IMR-90 (cell line): ENCODE data around the gene CCPG1. TPM values are rescaled to one million over a fixed set of nuclear protein-coding genes. Genes with fewer than 3 reads are reported as not detected.

Experiments used
- ATAC-seq: fragments of 200-7000 bp; cut with Tn5 transposase; 2 replicates; pipeline ENCODE4 v1.9.1; 2020; ENCODE audit warnings: low read depth, mild to moderate bottlenecking, moderate library complexity
- BruUV-seq: library from RNA; stranded (reverse); fragments of 400-500 nt; replicated peaks from 2 replicates; lab custom pipeline; 2021; lab: Mats Ljungman, UMichigan
- CTCF ChIA-PET: fragments of 300-600 bp; formaldehyde crosslinking; extraction: SDS; loops from one replicate; lab custom pipeline; 2021; ENCODE audit warnings: antibody characterized with exemption; lab: Yijun Ruan, JAX
- POLR2A ChIA-PET: fragments of 300-600 bp; sonication (Branson Sonifier 250); formaldehyde crosslinking; loops from one replicate; lab custom pipeline; 2022; ENCODE audit warnings: antibody characterized with exemption; ENCODE audit not compliant: unreplicated experiment; lab: Charles Lee
- DNase-seq: peaks from one replicate; pipeline ENCODE4 v3.0.0; 2013
- H2AFZ ChIP-seq: replicated peaks from 2 replicates; pipeline ENCODE3; 2013; ENCODE audit warnings: low read length, mild to moderate bottlenecking; ENCODE audit not compliant: poor library complexity
- H2AK5ac ChIP-seq: 2 replicates; pipeline ENCODE4 v1.6.1; 2013; ENCODE audit warnings: low read depth, low read length, inconsistent platforms
- H2AK9ac ChIP-seq: replicated peaks from 2 replicates; pipeline ENCODE3; 2013; ENCODE audit warnings: mild to moderate bottlenecking, low read depth, low read length, moderate library complexity; ENCODE audit not compliant: poor library complexity
- H2BK120ac ChIP-seq: 2 replicates; pipeline ENCODE4 v1.6.1; 2013; ENCODE audit warnings: low read depth, low read length, inconsistent platforms
- H2BK15ac ChIP-seq: 3 replicates; pipeline ENCODE4 v1.6.1; 2013; ENCODE audit warnings: low read depth, low read length, inconsistent platforms
- H2BK20ac ChIP-seq: 2 replicates; pipeline ENCODE4 v1.6.1; 2013; ENCODE audit warnings: low read depth, mild to moderate bottlenecking, inconsistent platforms, low read length, moderate library complexity
- H2BK5ac ChIP-seq: 2 replicates; pipeline ENCODE4 v1.6.1; 2013; ENCODE audit warnings: mild to moderate bottlenecking, low read depth, low read length, inconsistent platforms; ENCODE audit not compliant: poor library complexity, severe bottlenecking
- H3K14ac ChIP-seq: replicated peaks from 2 replicates; pipeline ENCODE4 v1.6.1; 2013; ENCODE audit warnings: low read depth, low read length, inconsistent platforms
- H3K18ac ChIP-seq: 2 replicates; pipeline ENCODE4 v1.6.1; 2013; ENCODE audit warnings: low read depth, low read length, control low read depth
- H3K23ac ChIP-seq: 2 replicates; pipeline ENCODE4 v1.6.1; 2013; ENCODE audit warnings: low read depth, low read length, inconsistent platforms
- H3K27ac ChIP-seq: 2 replicates; pipeline ENCODE4 v1.5.1; 2013; ENCODE audit warnings: mild to moderate bottlenecking, control low read depth, low read length; ENCODE audit not compliant: insufficient read depth
- H3K27me3 ChIP-seq: 2 replicates; pipeline ENCODE4 v1.6.1; 2013; ENCODE audit warnings: low read length; ENCODE audit not compliant: control insufficient read depth, insufficient read depth
- H3K36me3 ChIP-seq: 2 replicates; pipeline ENCODE4 v1.6.1; 2013; ENCODE audit warnings: low read length, mixed read lengths; ENCODE audit not compliant: control insufficient read depth, insufficient read depth
- H3K4ac ChIP-seq: 2 replicates; pipeline ENCODE4 v1.6.1; 2013; ENCODE audit warnings: low read depth, low read length, inconsistent platforms
- H3K4me1 ChIP-seq: 2 replicates; pipeline ENCODE4 v1.6.1; 2013; ENCODE audit warnings: low read length, mixed read lengths; ENCODE audit not compliant: control insufficient read depth, insufficient read depth
- H3K4me2 ChIP-seq: 2 replicates; pipeline ENCODE4 v1.6.1; 2013; ENCODE audit warnings: low read depth, mild to moderate bottlenecking, control low read depth, low read length, moderate library complexity
- H3K4me3 ChIP-seq: 2 replicates; pipeline ENCODE4 v1.5.1; 2013; ENCODE audit warnings: low read depth, mild to moderate bottlenecking, control low read depth, low read length, moderate library complexity; ENCODE audit not compliant: insufficient read depth
- H3K56ac ChIP-seq: 2 replicates; pipeline ENCODE4 v1.6.1; 2013; ENCODE audit warnings: low read length, inconsistent platforms; ENCODE audit not compliant: insufficient read depth; ENCODE audit errors: extremely low read depth
- H3K79me1 ChIP-seq, 2 experiments: 2 replicates each; pipeline ENCODE4 v1.6.1; 2013; ENCODE audit warnings: low read length in 2 of 2, inconsistent platforms in 1 of 2, low read depth in 1 of 2
- H3K9ac ChIP-seq: 2 replicates; pipeline ENCODE4 v1.6.1; 2013; ENCODE audit warnings: low read depth, low read length, control low read depth
- H3K9me1 ChIP-seq: 2 replicates; pipeline ENCODE4 v1.6.1; 2013; ENCODE audit warnings: low read length, inconsistent platforms; ENCODE audit not compliant: insufficient read depth
- H3K9me3 ChIP-seq: 2 replicates; pipeline ENCODE4 v1.6.1; 2013; ENCODE audit warnings: low read length; ENCODE audit not compliant: control insufficient read depth, insufficient read depth
- H4K20me1 ChIP-seq: 2 replicates; pipeline ENCODE4 v1.6.1; 2013; ENCODE audit warnings: low read length, inconsistent platforms; ENCODE audit not compliant: insufficient read depth
- H4K5ac ChIP-seq: 2 replicates; pipeline ENCODE4 v1.6.1; 2013; ENCODE audit warnings: mild to moderate bottlenecking, low read depth, low read length, control low read depth
- H4K8ac ChIP-seq, 2 experiments: 2 replicates each; pipeline ENCODE4 v1.6.1; 2013; ENCODE audit warnings: low read depth in 2 of 2, low read length in 2 of 2, control low read depth in 1 of 2, inconsistent platforms in 1 of 2
- H4K91ac ChIP-seq: 2 replicates; pipeline ENCODE4 v1.6.1; 2013; ENCODE audit warnings: low read depth, low read length, inconsistent platforms; ENCODE audit not compliant: insufficient read depth
- BHLHE40 ChIP-seq: fragments of 150-350 bp; IDR thresholded peaks from 2 replicates; pipeline ENCODE4 v1.6.1; 2016; ENCODE audit warnings: mild to moderate bottlenecking, low read depth, low read length
- CEBPB ChIP-seq: IDR thresholded peaks from 2 replicates; pipeline ENCODE4 v1.6.1; 2012; ENCODE audit warnings: low read depth, low read length, improper control_type of control experiment
- CHD1 ChIP-seq: IDR thresholded peaks from 2 replicates; pipeline ENCODE4 v1.6.1; 2012; ENCODE audit warnings: low read depth, low read length, improper control_type of control experiment
- CTCF ChIP-seq: conservative IDR thresholded peaks from 2 replicates; pipeline ENCODE4 v1.5.1; 2012; ENCODE audit warnings: mild to moderate bottlenecking, low read depth, low read length, improper control_type of control experiment
- ELK1 ChIP-seq: fragments of 150-350 bp; IDR thresholded peaks from 2 replicates; pipeline ENCODE4 v1.6.1; 2016; ENCODE audit warnings: low read depth, mild to moderate bottlenecking, low read length, moderate library complexity, borderline replicate concordance
- FOS ChIP-seq: fragments of 150-350 bp; IDR thresholded peaks from 2 replicates; pipeline ENCODE4 v1.6.1; 2016; ENCODE audit warnings: low read depth, low read length
- MAFK ChIP-seq: IDR thresholded peaks from 2 replicates; pipeline ENCODE4 v1.6.1; 2012; ENCODE audit warnings: low read depth, low read length, improper control_type of control experiment
- MAZ ChIP-seq: IDR thresholded peaks from 2 replicates; pipeline ENCODE4 v1.6.1; 2012; ENCODE audit warnings: low read depth, mild to moderate bottlenecking, low read length, improper control_type of control experiment, moderate library complexity, borderline replicate concordance
- MXI1 ChIP-seq: IDR thresholded peaks from 2 replicates; pipeline ENCODE4 v1.6.1; 2012; ENCODE audit warnings: low read depth, mild to moderate bottlenecking, low read length, moderate library complexity, borderline replicate concordance
- NFE2L2 ChIP-seq: fragments of 150-350 bp; IDR thresholded peaks from 2 replicates; pipeline ENCODE4 v1.6.1; 2016; ENCODE audit warnings: low read depth, mild to moderate bottlenecking, low read length
- POLR2A ChIP-seq: IDR thresholded peaks from 2 replicates; pipeline ENCODE4 v1.6.1; 2012; ENCODE audit warnings: mild to moderate bottlenecking, low read depth, low read length
- RAD21 ChIP-seq: IDR thresholded peaks from 2 replicates; pipeline ENCODE4 v1.6.1; 2012; ENCODE audit warnings: low read length, improper control_type of control experiment
- RCOR1 ChIP-seq: IDR thresholded peaks from 2 replicates; pipeline ENCODE4 v1.6.1; 2012; ENCODE audit warnings: mild to moderate bottlenecking, low read length, improper control_type of control experiment; ENCODE audit not compliant: insufficient replicate concordance
- RFX5 ChIP-seq: IDR thresholded peaks from 2 replicates; pipeline ENCODE4 v1.8.0; 2012; ENCODE audit warnings: low read depth, mild to moderate bottlenecking, low read length, moderate library complexity
- SMC3 ChIP-seq: fragments of 150-350 bp; IDR thresholded peaks from 2 replicates; pipeline ENCODE4 v1.6.1; 2016; ENCODE audit warnings: low read depth, mild to moderate bottlenecking, antibody characterized with exemption, low read length, moderate library complexity
- USF2 ChIP-seq: fragments of 150-350 bp; IDR thresholded peaks from 2 replicates; pipeline ENCODE4 v1.6.1; 2017; ENCODE audit warnings: mild to moderate bottlenecking, antibody characterized with exemption, low read length, low read depth
- WGBS, 2 experiments: methylation state at CpG; one replicate each; pipeline versions ENCODE4 v1.1.5 to v1.1.7; 2013; ENCODE audit warnings: missing lambda C conversion rate in 2 of 2; ENCODE audit not compliant: insufficient read length in 1 of 2; ENCODE audit errors: extremely low coverage in 2 of 2; 5-methylcytosine and 5-hydroxymethylcytosine counted together
- dilution Hi-C: fragments of 300-500 bp; cut with HindIII; formaldehyde crosslinking; loops from one replicate; pipeline ENCODE4 v1.14.3; 2018; ENCODE audit warnings: low sequenced_read_pairs; ENCODE audit not compliant: unreplicated experiment
- in situ Hi-C: fragments of 300-500 bp; cut with MboI; formaldehyde crosslinking; loops from 3 replicates; pipeline ENCODE4 v1.14.3; 2019; ENCODE audit warnings: low sequenced_read_pairs, inconsistent platforms, mixed read lengths
- intact Hi-C: fragments of 100-400 bp; cut with micrococcal nuclease; formaldehyde crosslinking; loops from 2 replicates; pipeline ENCODE4 v1.10.0; 2022
- polyA plus RNA-seq, 3 experiments: library from polyadenylated mRNA; depleted of rRNA; stranded (reverse); fragments of >200 nt; gene quantifications; 2 replicates each; pipeline ENCODE4 v1.2.3, GENCODE V29; 2012; ENCODE audit warnings: low replicate concordance in 1 of 3
- total RNA-seq: library from RNA; depleted of rRNA; stranded (reverse); fragments of >200 nt; gene quantifications from 2 replicates; pipeline ENCODE4 v1.2.3, GENCODE V29; 2012

CCPG1 gene
- total and polyA plus RNA-seq, 2 of the 4 experiments (the other 2 are of a cell fraction), result 11.4 to 14.3 TPM

- no peak overlapping the region for H4K91ac ChIP-seq
- 68% methylated on average over 2 of the region's 6 CpGs; no CpG with 5 or more reads in 1 of the 2 experiments for WGBS, 2 experiments
- H2BK120ac ChIP-seq, result no peak overlapping the region
- H3K79me1 ChIP-seq, result no peaks in the 10 kb centered on the region
- TF ChIP-seq MAZ (no peak), BHLHE40 (no peak), FOS (no peak), RFX5 (no peak), NFE2L2 (no peak), MXI1 (no peak), POLR2A (no peak), RCOR1 (no peak), CEBPB (no peak), CTCF (no peak), MAFK (no peak), CHD1 (no peak), ELK1 (no peak), USF2 (no peak), SMC3 (no peak), RAD21 (no peak)
- intact Hi-C loops, result no loop called here
- H2AK9ac ChIP-seq, result no peak overlapping the region
- no peak overlapping the region for H3K4me3 ChIP-seq
- no peaks in the 10 kb centered on the region for H3K36me3 ChIP-seq
- H3K9ac ChIP-seq, result no peak overlapping the region
- no peaks in the 10 kb centered on the region for H4K20me1 ChIP-seq
- in situ Hi-C loops, result no loop called here
- H2BK20ac ChIP-seq, result no peak overlapping the region
- no peaks in the 10 kb centered on the region; the same call in 1 of the 2 replicates for H3K27me3 ChIP-seq
- no peak for ATAC-seq
- H3K4ac ChIP-seq, result no peak overlapping the region
- H2AFZ ChIP-seq, result no peak overlapping the region
- H3K4me1 ChIP-seq, result peaks cover 5% of the 10 kb centered on the region
- ChIA-PET CTCF (interaction anchor here (0.6 kb wide), 1 partner anchor 14 kb away, joined by 3 read pairs; no protein-coding TSS in a partner anchor), POLR2A (no interaction called here)
- no peak overlapping the region for H4K5ac ChIP-seq
- no peak overlapping the region for H3K27ac ChIP-seq
- H3K56ac ChIP-seq, result no peak overlapping the region
- no peak overlapping the region for H2AK5ac ChIP-seq
- no peak overlapping the region for H2BK15ac ChIP-seq
- H3K14ac ChIP-seq, result no peak overlapping the region
- no peak overlapping the region for H3K18ac ChIP-seq
- dilution Hi-C loops, result no loop called here
- no peak overlapping the region for H4K8ac ChIP-seq
- no peak for DNase-seq
- no peaks in the 10 kb centered on the region for H3K9me1 ChIP-seq
- H3K23ac ChIP-seq, result no peak overlapping the region
- BruUV-seq, result no TSS peak
- H3K4me2 ChIP-seq, result no peak overlapping the region
- no peaks in the 10 kb centered on the region for H3K9me3 ChIP-seq
- no peak overlapping the region for H2BK5ac ChIP-seq
These were observed 47.9 kb downstream of the CCPG1 start for GRCh38 chr15:55360256-55360655.
